ENCODE measurements around the gene PTPRK.

The PTPRK gene

DNA sequence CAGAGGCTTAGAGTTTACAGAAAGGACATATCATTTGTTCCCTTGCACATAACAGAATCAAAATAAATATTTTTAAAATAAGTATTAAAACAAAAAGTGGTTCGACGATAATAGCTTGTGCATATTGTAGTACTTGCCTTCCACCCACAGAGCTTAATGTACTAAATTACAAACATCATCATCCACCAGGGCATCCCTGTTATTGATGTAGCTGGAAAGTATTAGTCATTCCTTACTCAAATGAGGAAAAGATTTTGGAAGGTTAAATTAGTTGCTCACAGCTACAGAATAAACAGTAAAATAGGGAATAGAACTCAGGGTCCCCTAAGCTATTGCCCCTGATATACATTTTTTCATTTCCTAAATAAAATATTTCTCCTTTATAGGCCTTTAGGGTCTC, 150.3 kb downstream of the PTPRK start:
- DNase-seq (ENCODE audit: low spot score in 2 of 2), result no peak
- no peaks in the 10 kb centered on the region for H3K36me3 Mint-ChIP-seq
- no peak for ATAC-seq
- H3K4me3 Mint-ChIP-seq, result no peak overlapping the region
- H3K4me1 Mint-ChIP-seq, result no peaks in the 10 kb centered on the region
- H3K27ac Mint-ChIP-seq, result no peak overlapping the region
- no peaks in the 10 kb centered on the region for H3K9me3 Mint-ChIP-seq

GRCh38 chr6:128368213-128368944, 152.0 kb downstream of the PTPRK start:
- Mint-ChIP-seq H3K27ac (no peak overlapping the region), H3K36me3 (no peaks in the 10 kb centered on the region), H3K9me3 (no peaks in the 10 kb centered on the region), H3K4me1 (no peaks in the 10 kb centered on the region), H3K4me3 (no peak overlapping the region)
- ATAC-seq (no peak), DNase-seq (ENCODE audit: low spot score in 2 of 2) (no peak)

DNA sequence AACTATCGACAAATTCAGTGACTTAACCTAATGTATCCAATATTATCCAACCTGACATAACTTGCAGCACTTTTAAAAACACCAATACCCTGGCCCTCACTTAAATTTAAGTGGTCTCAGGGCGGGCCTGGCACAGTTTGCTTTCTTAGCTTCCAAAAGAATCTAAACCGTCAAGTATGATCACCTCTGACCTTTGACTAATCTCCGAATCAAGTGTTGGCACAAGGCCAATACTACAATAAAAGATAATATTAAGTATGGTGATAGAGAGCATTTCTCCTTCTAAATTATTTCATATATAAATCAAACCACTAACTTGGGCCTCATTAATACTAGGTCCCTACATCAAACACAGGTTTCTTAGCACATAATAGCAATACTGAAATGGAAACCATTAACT, 153.0 kb downstream of the PTPRK start:
- ATAC-seq, result no peak
- no peak overlapping the region for H3K27ac Mint-ChIP-seq
- DNase-seq (ENCODE audit: low spot score in 2 of 2), result no peak
- no peak overlapping the region for H3K4me3 Mint-ChIP-seq
- H3K9me3 Mint-ChIP-seq, result no peaks in the 10 kb centered on the region
- no peaks in the 10 kb centered on the region for H3K36me3 Mint-ChIP-seq
- H3K4me1 Mint-ChIP-seq, result no peaks in the 10 kb centered on the region

GRCh38 chr6:128365520-128366160, 154.8 kb downstream of the PTPRK start:
- Mint-ChIP-seq H3K4me1 (no peaks in the 10 kb centered on the region), H3K36me3 (no peaks in the 10 kb centered on the region), H3K9me3 (no peaks in the 10 kb centered on the region), H3K4me3 (no peak overlapping the region), H3K27ac (no peak overlapping the region)
- ATAC-seq (no peak), DNase-seq (ENCODE audit: low spot score in 2 of 2) (no peak)

- Mint-ChIP-seq H3K4me3 (no peak overlapping the region), H3K9me3 (no peaks in the 10 kb centered on the region), H3K27ac (no peak overlapping the region), H3K36me3 (no peaks in the 10 kb centered on the region), H3K4me1 (no peaks in the 10 kb centered on the region)
- peak; percentile 46 for ATAC-seq
- DNase-seq (ENCODE audit: low spot score in 2 of 2), result no peak
Observed at GRCh38 chr6:128364766-128365519, 155.5 kb downstream of the PTPRK start.

GRCh38 chr6:128363020-128363813, 157.2 kb downstream of the PTPRK start:
- H3K4me3 Mint-ChIP-seq, result no peak overlapping the region
- H3K27ac Mint-ChIP-seq, result no peak overlapping the region
- DNase-seq (ENCODE audit: low spot score in 2 of 2) (no peak), ATAC-seq (no peak)
- H3K9me3 Mint-ChIP-seq, result no peaks in the 10 kb centered on the region
- no peaks in the 10 kb centered on the region for H3K4me1 Mint-ChIP-seq
- no peaks in the 10 kb centered on the region for H3K36me3 Mint-ChIP-seq

GRCh38 chr6:128361378-128361777, 159.0 kb downstream of the PTPRK start:
- ATAC-seq, result no peak
- no peaks in the 10 kb centered on the region for H3K4me1 Mint-ChIP-seq
- no peaks in the 10 kb centered on the region for H3K36me3 Mint-ChIP-seq
- no peak overlapping the region for H3K4me3 Mint-ChIP-seq
- DNase-seq (ENCODE audit: low spot score in 2 of 2), result no peak
- H3K9me3 Mint-ChIP-seq, result no peaks in the 10 kb centered on the region
- no peak overlapping the region for H3K27ac Mint-ChIP-seq

- H3K27ac Mint-ChIP-seq, result no peak overlapping the region
- no peaks in the 10 kb centered on the region for H3K4me1 Mint-ChIP-seq
- ATAC-seq, result no peak
- no peak for DNase-seq (ENCODE audit: low spot score in 2 of 2)
- no peaks in the 10 kb centered on the region for H3K9me3 Mint-ChIP-seq
- H3K4me3 Mint-ChIP-seq, result no peak overlapping the region
- no peaks in the 10 kb centered on the region for H3K36me3 Mint-ChIP-seq
Observed at GRCh38 chr6:128358244-128358776, 162.1 kb downstream of the PTPRK start.

- ATAC-seq, result no peak
- H3K4me3 Mint-ChIP-seq, result no peak overlapping the region
- H3K4me1 Mint-ChIP-seq, result no peaks in the 10 kb centered on the region
- no peak for DNase-seq (ENCODE audit: low spot score in 2 of 2)
- no peak overlapping the region for H3K27ac Mint-ChIP-seq
- no peaks in the 10 kb centered on the region for H3K9me3 Mint-ChIP-seq
- no peaks in the 10 kb centered on the region for H3K36me3 Mint-ChIP-seq
Observed at GRCh38 chr6:128357392-128358130, 162.8 kb downstream of the PTPRK start.

- Mint-ChIP-seq H3K4me1 (no peaks in the 10 kb centered on the region), H3K36me3 (no peaks in the 10 kb centered on the region), H3K27ac (no peak overlapping the region), H3K9me3 (no peaks in the 10 kb centered on the region), H3K4me3 (no peak overlapping the region)
- no peak for DNase-seq (ENCODE audit: low spot score in 2 of 2)
- ATAC-seq, result no peak
Observed at GRCh38 chr6:128352366-128352765, 168.0 kb downstream of the PTPRK start.

GRCh38 chr6:128351255-128351514, 169.2 kb downstream of the PTPRK start:
- no peak for ATAC-seq
- Mint-ChIP-seq H3K36me3 (no peaks in the 10 kb centered on the region), H3K27ac (no peak overlapping the region), H3K4me3 (no peak overlapping the region), H3K4me1 (no peaks in the 10 kb centered on the region), H3K9me3 (no peaks in the 10 kb centered on the region)
- DNase-seq (ENCODE audit: low spot score in 2 of 2), result no peak

GRCh38 chr6:128350416-128351254, 169.8 kb downstream of the PTPRK start:
- no peaks in the 10 kb centered on the region for H3K4me1 Mint-ChIP-seq
- DNase-seq (ENCODE audit: low spot score in 2 of 2) (no peak), ATAC-seq (no peak)
- no peaks in the 10 kb centered on the region for H3K9me3 Mint-ChIP-seq
- H3K4me3 Mint-ChIP-seq, result no peak overlapping the region
- no peaks in the 10 kb centered on the region for H3K36me3 Mint-ChIP-seq
- no peak overlapping the region for H3K27ac Mint-ChIP-seq

- ATAC-seq (no peak), DNase-seq (ENCODE audit: low spot score in 2 of 2) (no peak)
- H3K9me3 Mint-ChIP-seq, result no peaks in the 10 kb centered on the region
- no peaks in the 10 kb centered on the region for H3K4me1 Mint-ChIP-seq
- H3K36me3 Mint-ChIP-seq, result no peaks in the 10 kb centered on the region
- no peak overlapping the region for H3K4me3 Mint-ChIP-seq
- H3K27ac Mint-ChIP-seq, result no peak overlapping the region
Observed at GRCh38 chr6:128347123-128347522, 173.3 kb downstream of the PTPRK start.

DNA sequence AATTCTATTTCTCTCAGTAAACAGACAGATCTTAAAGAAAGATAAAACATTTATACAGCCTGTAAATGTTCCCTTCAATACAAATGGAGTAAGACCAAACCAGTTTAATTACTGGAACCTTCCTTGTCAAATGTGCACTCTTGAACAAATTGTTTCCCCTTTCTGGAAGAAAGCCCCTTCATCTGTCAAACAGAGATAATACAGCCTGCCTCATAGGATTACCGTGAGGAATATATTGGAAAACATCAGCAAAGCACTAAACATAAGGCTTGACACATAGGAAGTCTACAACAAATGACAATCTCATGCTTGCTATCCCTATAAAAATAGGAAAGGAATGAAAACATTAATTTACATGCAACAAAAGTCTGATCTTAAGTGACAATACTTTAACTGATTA, 173.8 kb downstream of the PTPRK start:
- Mint-ChIP-seq H3K9me3 (no peaks in the 10 kb centered on the region), H3K27ac (no peak overlapping the region), H3K36me3 (no peaks in the 10 kb centered on the region), H3K4me3 (no peak overlapping the region), H3K4me1 (no peaks in the 10 kb centered on the region)
- no peak for DNase-seq (ENCODE audit: low spot score in 2 of 2)
- ATAC-seq, result no peak
